HEK293 (cell line): ENCODE results near the gene C6orf47.

Experiments
- CTCF ChIA-PET: fragments of 350-600 bp; formaldehyde crosslinking; extraction: SDS; loops from one replicate; lab custom pipeline; 2021; ENCODE audit warnings: antibody characterized with exemption; lab: Yijun Ruan, JAX
- POLR2A ChIA-PET: fragments of 300-600 bp; formaldehyde crosslinking; extraction: SDS; loops from one replicate; lab custom pipeline; 2020; ENCODE audit warnings: antibody characterized with exemption, inconsistent platforms; lab: Yijun Ruan, JAX
- H3K27ac ChIP-seq: fragments of 200-500 bp; sonication (Bioruptor generic); 2 replicates; pipeline ENCODE4 v1.5.1; 2014; ENCODE audit warnings: low read depth, low read length, control low read depth, inconsistent platforms; ENCODE audit errors: extremely low read depth
- H3K36me3 ChIP-seq, 2 experiments: fragments of 200-500 bp in 1 of 2; sonication (Bioruptor generic) in 1 of 2; 1 replicate in 1 of 2; 2 replicates in 1 of 2; pipeline ENCODE4 v1.5.1; 2014 to 2017; ENCODE audit warnings: inconsistent platforms in 2 of 2, low read length in 2 of 2; ENCODE audit not compliant: control insufficient read depth in 2 of 2, insufficient read depth in 1 of 2
- H3K4me1 ChIP-seq: fragments of 200-500 bp; sonication (Bioruptor generic); 2 replicates; pipeline ENCODE4 v1.5.1; 2014; ENCODE audit warnings: mild to moderate bottlenecking, low read length, inconsistent platforms; ENCODE audit not compliant: control insufficient read depth, insufficient read depth
- H3K4me3 ChIP-seq: 2 replicates; pipeline ENCODE4 v1.5.1; 2011; ENCODE audit warnings: low read depth, mild to moderate bottlenecking, control low read depth, low read length, moderate library complexity
- H3K9me3 ChIP-seq: fragments of 200-500 bp; sonication (Bioruptor generic); 2 replicates; pipeline ENCODE4 v1.5.1; 2014; ENCODE audit warnings: low read depth, low read length, inconsistent platforms; ENCODE audit not compliant: control insufficient read depth, insufficient read depth
- GLIS1 ChIP-seq: fragments of 450-650 bp; formaldehyde crosslinking; IDR thresholded peaks from 2 replicates; pipeline ENCODE4 v1.5.1; 2016; ENCODE audit warnings: missing biosample characterization, missing genetic modification characterization
- IKZF3 ChIP-seq: fragments of 450-650 bp; IDR thresholded peaks from 2 replicates; pipeline ENCODE4 v1.5.0; 2018; ENCODE audit warnings: missing biosample characterization, mild to moderate bottlenecking, missing genetic modification characterization, moderate library complexity
- KLF1 ChIP-seq: fragments of 450-650 bp; formaldehyde crosslinking; IDR thresholded peaks from 2 replicates; pipeline ENCODE4 v1.5.1; 2016; ENCODE audit warnings: missing biosample characterization, missing genetic modification characterization
- ZBTB49 ChIP-seq: fragments of 450-650 bp; formaldehyde crosslinking; IDR thresholded peaks from 2 replicates; pipeline ENCODE4 v1.5.1; 2016; ENCODE audit warnings: missing biosample characterization, missing genetic modification characterization, low read depth
- ZBTB7A ChIP-seq: fragments of 450-650 bp; formaldehyde crosslinking; IDR thresholded peaks from 2 replicates; pipeline ENCODE4 v1.5.1; 2016; ENCODE audit warnings: low read depth, missing biosample characterization, missing genetic modification characterization
- ZNF140 ChIP-seq: fragments of 450-650 bp; formaldehyde crosslinking; IDR thresholded peaks from 2 replicates; pipeline ENCODE4 v1.5.1; 2016; ENCODE audit warnings: missing biosample characterization, missing genetic modification characterization
- ZNF394 ChIP-seq: fragments of 450-650 bp; formaldehyde crosslinking; IDR thresholded peaks from 2 replicates; pipeline ENCODE4 v1.5.1; 2016; ENCODE audit warnings: missing biosample characterization, missing genetic modification characterization, mild to moderate bottlenecking, moderate library complexity, borderline replicate concordance
- ZNF571 ChIP-seq: fragments of 450-650 bp; formaldehyde crosslinking; IDR thresholded peaks from 2 replicates; pipeline ENCODE4 v1.5.0; 2017; ENCODE audit warnings: missing biosample characterization, missing genetic modification characterization
- ZSCAN30 ChIP-seq: fragments of 450-650 bp; IDR thresholded peaks from 2 replicates; pipeline ENCODE4 v1.5.1; 2018; ENCODE audit warnings: missing biosample characterization, mild to moderate bottlenecking, missing genetic modification characterization, moderate library complexity
- ZSCAN4 ChIP-seq: fragments of 450-650 bp; formaldehyde crosslinking; IDR thresholded peaks from 2 replicates; pipeline ENCODE4 v1.5.1; 2017; ENCODE audit warnings: missing biosample characterization, missing genetic modification characterization
- TF ChIP-seq, protein P1 (sequence below): fragments of 450-650 bp; formaldehyde crosslinking; IDR thresholded peaks from 2 replicates; pipeline ENCODE4 v1.5.1; 2016; ENCODE audit warnings: missing biosample characterization, missing genetic modification characterization, borderline replicate concordance
- TF ChIP-seq, protein P2 (sequence below): fragments of 450-650 bp; formaldehyde crosslinking; IDR thresholded peaks from 2 replicates; pipeline ENCODE4 v1.5.1; 2017; ENCODE audit warnings: missing biosample characterization, missing genetic modification characterization
- TF ChIP-seq, protein P3 (sequence below): fragments of 450-650 bp; formaldehyde crosslinking; IDR thresholded peaks from 2 replicates; pipeline ENCODE4 v1.5.0; 2017; ENCODE audit warnings: missing biosample characterization, missing genetic modification characterization, borderline replicate concordance

Gene C6orf47

DNA sequence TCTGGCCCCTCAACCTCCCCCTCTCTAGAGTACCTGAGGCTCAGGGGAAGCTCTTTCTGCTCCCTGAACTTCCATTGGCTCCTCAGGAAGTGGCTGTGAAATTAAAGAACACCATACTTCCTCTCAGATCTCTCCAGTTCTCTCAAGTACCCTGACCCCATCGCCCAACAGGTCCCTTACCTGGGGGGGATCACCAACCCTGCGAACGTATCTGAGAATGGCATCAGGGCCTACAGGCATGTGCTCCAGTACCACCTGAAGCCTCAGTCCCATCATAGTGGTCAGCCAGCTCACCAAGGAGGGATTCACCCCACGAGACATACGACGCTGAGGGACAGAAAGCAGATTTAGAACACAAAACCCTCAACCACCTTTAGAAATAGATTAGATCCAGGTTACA lies 20.0 kb downstream of the C6orf47 start (continued):
- TF ChIP-seq, protein P1, sequence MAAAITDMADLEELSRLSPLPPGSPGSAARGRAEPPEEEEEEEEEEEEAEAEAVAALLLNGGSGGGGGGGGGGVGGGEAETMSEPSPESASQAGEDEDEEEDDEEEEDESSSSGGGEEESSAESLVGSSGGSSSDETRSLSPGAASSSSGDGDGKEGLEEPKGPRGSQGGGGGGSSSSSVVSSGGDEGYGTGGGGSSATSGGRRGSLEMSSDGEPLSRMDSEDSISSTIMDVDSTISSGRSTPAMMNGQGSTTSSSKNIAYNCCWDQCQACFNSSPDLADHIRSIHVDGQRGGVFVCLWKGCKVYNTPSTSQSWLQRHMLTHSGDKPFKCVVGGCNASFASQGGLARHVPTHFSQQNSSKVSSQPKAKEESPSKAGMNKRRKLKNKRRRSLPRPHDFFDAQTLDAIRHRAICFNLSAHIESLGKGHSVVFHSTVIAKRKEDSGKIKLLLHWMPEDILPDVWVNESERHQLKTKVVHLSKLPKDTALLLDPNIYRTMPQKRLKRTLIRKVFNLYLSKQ (tag by site-specific recombination) = no peak
- TF ChIP-seq, protein P2, sequence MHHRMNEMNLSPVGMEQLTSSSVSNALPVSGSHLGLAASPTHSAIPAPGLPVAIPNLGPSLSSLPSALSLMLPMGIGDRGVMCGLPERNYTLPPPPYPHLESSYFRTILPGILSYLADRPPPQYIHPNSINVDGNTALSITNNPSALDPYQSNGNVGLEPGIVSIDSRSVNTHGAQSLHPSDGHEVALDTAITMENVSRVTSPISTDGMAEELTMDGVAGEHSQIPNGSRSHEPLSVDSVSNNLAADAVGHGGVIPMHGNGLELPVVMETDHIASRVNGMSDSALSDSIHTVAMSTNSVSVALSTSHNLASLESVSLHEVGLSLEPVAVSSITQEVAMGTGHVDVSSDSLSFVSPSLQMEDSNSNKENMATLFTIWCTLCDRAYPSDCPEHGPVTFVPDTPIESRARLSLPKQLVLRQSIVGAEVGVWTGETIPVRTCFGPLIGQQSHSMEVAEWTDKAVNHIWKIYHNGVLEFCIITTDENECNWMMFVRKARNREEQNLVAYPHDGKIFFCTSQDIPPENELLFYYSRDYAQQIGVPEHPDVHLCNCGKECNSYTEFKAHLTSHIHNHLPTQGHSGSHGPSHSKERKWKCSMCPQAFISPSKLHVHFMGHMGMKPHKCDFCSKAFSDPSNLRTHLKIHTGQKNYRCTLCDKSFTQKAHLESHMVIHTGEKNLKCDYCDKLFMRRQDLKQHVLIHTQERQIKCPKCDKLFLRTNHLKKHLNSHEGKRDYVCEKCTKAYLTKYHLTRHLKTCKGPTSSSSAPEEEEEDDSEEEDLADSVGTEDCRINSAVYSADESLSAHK = no peak
- TF ChIP-seq, all 188 proteins: peak for 0

- Histone ChIP-seq H3K9me3 (no peaks in the 10 kb centered on the region), H3K4me1 (no peaks in the 10 kb centered on the region), H3K36me3 (peaks cover 38 to 94% of the 10 kb centered on the region in 2 experiments), H3K4me3 (no peak overlapping the region), H3K27ac (no peak overlapping the region; the same call in 1 of the 2 replicates)
- ChIA-PET CTCF (no interaction called here), POLR2A (interaction anchor here (0.5 to 11.0 kb wide), 10 partner anchors 12 to 145 kb away, joined by 3 to 123 read pairs (median 6); partner anchors contain the start of genes BAG6, C6orf47 and PRRC2A)
- no peak for TF ChIP-seq GLIS1 (tag by site-specific recombination)
- no peak for TF ChIP-seq ZSCAN30
- no peak for TF ChIP-seq ZBTB7A (tag by site-specific recombination)
- no peak for TF ChIP-seq ZNF140 (tag by site-specific recombination)
- TF ChIP-seq ZBTB49 (tag by site-specific recombination) = no peak
- no peak for TF ChIP-seq KLF1 (tag by site-specific recombination)
- no peak for TF ChIP-seq ZNF394 (tag by site-specific recombination)
- TF ChIP-seq IKZF3 (tag by site-specific recombination) = no peak
- no peak for TF ChIP-seq ZSCAN4 (tag by site-specific recombination)
- TF ChIP-seq, protein P3, sequence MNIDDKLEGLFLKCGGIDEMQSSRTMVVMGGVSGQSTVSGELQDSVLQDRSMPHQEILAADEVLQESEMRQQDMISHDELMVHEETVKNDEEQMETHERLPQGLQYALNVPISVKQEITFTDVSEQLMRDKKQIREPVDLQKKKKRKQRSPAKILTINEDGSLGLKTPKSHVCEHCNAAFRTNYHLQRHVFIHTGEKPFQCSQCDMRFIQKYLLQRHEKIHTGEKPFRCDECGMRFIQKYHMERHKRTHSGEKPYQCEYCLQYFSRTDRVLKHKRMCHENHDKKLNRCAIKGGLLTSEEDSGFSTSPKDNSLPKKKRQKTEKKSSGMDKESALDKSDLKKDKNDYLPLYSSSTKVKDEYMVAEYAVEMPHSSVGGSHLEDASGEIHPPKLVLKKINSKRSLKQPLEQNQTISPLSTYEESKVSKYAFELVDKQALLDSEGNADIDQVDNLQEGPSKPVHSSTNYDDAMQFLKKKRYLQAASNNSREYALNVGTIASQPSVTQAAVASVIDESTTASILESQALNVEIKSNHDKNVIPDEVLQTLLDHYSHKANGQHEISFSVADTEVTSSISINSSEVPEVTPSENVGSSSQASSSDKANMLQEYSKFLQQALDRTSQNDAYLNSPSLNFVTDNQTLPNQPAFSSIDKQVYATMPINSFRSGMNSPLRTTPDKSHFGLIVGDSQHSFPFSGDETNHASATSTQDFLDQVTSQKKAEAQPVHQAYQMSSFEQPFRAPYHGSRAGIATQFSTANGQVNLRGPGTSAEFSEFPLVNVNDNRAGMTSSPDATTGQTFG (tag by site-specific recombination) = no peak
- TF ChIP-seq ZNF571 (tag by site-specific recombination) = no peak
Measured at GRCh38 chr6:31639449-31639861, 21.1 kb downstream of the C6orf47 start.
